Measurements from ENCODE around the gene SLC39A11. TPM values are rescaled to one million over a fixed set of nuclear protein-coding genes. Genes with fewer than 3 reads are reported as not detected.

Gene SLC39A11
- total and polyA plus RNA-seq, 8 donors, result 5.2 to 62.0 (median 12.9) TPM

DNA sequence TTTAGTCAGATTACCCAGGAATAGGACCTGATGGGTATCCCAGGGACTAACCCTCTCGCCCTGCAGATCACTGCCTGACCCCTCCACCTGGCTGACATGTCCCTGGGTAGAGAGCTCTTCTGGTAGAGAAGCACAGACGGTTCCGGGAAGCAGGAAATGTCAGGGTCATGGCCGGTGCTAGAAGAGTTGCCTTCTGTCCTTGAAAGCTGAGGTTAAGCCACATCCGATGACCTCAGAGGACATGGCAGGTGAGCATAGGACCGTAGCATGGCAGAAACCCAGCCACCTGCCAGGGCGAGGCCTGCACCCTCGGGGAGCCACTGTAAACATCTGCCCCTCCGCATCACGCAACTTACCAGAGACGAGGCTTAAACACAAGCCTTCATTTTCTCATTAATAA, 488.0 kb downstream of the SLC39A11 start:
- TF ChIP-seq POLR2AphosphoS5 (IDR thresholded peaks at IDR 0.05) (no peak), POLR2A (IDR thresholded peaks at IDR 0.05) (no peak), EP300 (IDR thresholded peaks at IDR 0.05) (no peak)
- TF ChIP-seq, protein P1, sequence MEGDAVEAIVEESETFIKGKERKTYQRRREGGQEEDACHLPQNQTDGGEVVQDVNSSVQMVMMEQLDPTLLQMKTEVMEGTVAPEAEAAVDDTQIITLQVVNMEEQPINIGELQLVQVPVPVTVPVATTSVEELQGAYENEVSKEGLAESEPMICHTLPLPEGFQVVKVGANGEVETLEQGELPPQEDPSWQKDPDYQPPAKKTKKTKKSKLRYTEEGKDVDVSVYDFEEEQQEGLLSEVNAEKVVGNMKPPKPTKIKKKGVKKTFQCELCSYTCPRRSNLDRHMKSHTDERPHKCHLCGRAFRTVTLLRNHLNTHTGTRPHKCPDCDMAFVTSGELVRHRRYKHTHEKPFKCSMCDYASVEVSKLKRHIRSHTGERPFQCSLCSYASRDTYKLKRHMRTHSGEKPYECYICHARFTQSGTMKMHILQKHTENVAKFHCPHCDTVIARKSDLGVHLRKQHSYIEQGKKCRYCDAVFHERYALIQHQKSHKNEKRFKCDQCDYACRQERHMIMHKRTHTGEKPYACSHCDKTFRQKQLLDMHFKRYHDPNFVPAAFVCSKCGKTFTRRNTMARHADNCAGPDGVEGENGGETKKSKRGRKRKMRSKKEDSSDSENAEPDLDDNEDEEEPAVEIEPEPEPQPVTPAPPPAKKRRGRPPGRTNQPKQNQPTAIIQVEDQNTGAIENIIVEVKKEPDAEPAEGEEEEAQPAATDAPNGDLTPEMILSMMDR (IDR thresholded peaks at IDR 0.05), result no peak
- no peak for DNase-seq
- Histone ChIP-seq H3K27me3 (peaks cover 0 to 6% (median 0%) of the 10 kb centered on the region in 3 donors), H3K36me3 (no peaks in the 10 kb centered on the region), H3K27ac (no peak overlapping the region), H3K9me3 (peaks cover 0 to 8% (median 0%) of the 10 kb centered on the region in 4 donors), H3K4me1 (peaks cover 0 to 21% (median 0%) of the 10 kb centered on the region in 4 donors), H3K4me3 (no peak overlapping the region)
- WGBS, 5 donors, result 59 to 75% (median 65%) methylated on average over 11 of the region's 11 CpGs
- intact Hi-C loops (cut with DNase I; ENCODE audit: low total_unique reads), result no loop called here

GRCh38 chr17:72603420-72604242, 488.9 kb downstream of the SLC39A11 start:
- 73 to 86% (median 80%) methylated on average over 7 of the region's 7 CpGs for WGBS, 5 donors
- Histone ChIP-seq H3K4me3 (no peak overlapping the region), H3K27me3 (peaks cover 0 to 6% (median 0%) of the 10 kb centered on the region in 3 donors), H3K4me1 (peaks cover 0 to 21% (median 0%) of the 10 kb centered on the region in 4 donors), H3K9me3 (peaks cover 0 to 8% (median 0%) of the 10 kb centered on the region in 4 donors), H3K27ac (peak overlapping the region in 3 of 5 donors; percentile 13 to 57 (median 57)), H3K36me3 (no peaks in the 10 kb centered on the region)
- intact Hi-C loops (cut with DNase I; ENCODE audit: low total_unique reads), result no loop called here
- no peak for TF ChIP-seq EP300 (IDR thresholded peaks at IDR 0.05)
- no peak for DNase-seq

DNA sequence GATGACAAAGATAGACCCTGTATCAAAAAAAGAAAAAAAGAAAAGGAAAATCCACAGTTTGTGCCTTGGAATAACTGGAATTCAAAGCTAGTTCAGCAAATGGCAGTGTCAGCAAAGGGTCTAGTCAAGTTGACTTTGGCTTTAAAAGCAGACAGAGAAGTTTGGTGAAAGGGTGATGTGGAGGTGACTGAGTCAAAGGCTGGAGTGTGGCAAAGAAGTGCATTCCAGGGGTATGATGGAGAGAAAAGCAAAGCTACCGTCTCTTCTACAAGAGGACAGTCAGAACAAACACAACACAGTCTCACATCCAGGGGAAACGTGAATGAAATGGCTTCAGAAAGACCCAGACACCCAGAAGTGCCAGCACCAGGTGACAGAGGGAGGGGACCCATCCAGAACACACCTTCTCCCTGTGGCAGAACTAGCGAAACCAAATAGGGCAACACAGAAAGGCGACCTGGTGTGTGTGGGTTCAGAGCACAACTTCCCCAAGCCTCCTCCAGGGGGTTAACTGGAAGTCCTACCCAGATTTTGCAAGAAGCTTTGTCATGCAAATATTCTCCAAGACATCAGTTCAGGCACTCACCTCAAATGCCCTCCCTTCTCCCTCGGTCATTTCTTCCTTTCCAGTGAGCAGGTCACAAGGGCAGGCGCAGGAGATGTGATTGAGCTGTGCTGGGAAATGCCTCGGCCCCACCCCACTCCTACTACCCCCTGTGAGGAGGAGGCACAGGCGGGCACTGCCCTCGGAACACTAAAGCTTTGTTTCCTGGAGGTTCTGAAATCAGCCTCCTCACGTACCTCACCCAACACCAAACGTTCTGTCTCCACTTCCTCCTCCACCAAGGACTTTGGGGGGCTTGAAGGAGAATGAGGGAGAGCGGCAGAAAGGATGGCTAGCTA, 489.7 kb downstream of the SLC39A11 start:
- Histone ChIP-seq H3K27ac (peak overlapping the region in 3 of 5 donors; percentile 13 to 57 (median 57)), H3K36me3 (no peaks in the 10 kb centered on the region), H3K9me3 (peaks cover 0 to 3% (median 0%) of the 10 kb centered on the region in 4 donors), H3K27me3 (peaks cover 0 to 6% (median 0%) of the 10 kb centered on the region in 3 donors), H3K4me3 (no peak overlapping the region), H3K4me1 (peaks cover 0 to 21% (median 0%) of the 10 kb centered on the region in 4 donors)
- DNase-seq, result peak; percentile 47 to 79
- TF ChIP-seq, protein P1 (IDR thresholded peaks at IDR 0.05), result peak in 1 of 7 experiments; percentile 9
- TF ChIP-seq POLR2A (IDR thresholded peaks at IDR 0.05), result no peak
- TF ChIP-seq POLR2AphosphoS5 (IDR thresholded peaks at IDR 0.05), result peak in 1 of 3 donors; percentile 74
- 22 to 35% (median 24%) methylated on average over 11 to 12 of the region's 12 CpGs for WGBS, 5 donors
- intact Hi-C loops (cut with DNase I; ENCODE audit: low total_unique reads), result no loop called here

DNA sequence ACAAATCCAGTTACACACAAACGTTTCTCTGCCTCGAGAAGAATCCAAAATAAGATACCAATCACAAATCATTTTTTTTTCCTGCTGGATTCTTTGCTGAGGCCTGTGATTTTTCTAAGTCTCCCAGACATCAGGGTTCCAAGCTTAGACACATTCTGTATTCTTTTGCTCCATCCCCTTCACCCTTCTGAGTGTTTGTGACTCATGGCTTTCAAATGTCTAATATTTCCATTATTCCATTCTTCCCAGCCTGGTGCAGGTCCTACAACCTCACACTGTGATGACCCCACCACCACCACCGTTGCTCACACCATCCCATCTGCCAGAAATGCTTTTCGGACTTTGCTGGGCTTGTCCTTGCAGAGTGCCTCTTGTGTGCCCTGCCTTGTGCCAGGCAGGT, 491.6 kb downstream of the SLC39A11 start:
- TF ChIP-seq, protein P1 (IDR thresholded peaks at IDR 0.05), result no peak
- TF ChIP-seq POLR2AphosphoS5 (IDR thresholded peaks at IDR 0.05), result no peak
- no peak for TF ChIP-seq POLR2A (IDR thresholded peaks at IDR 0.05)
- no peak for TF ChIP-seq EP300 (IDR thresholded peaks at IDR 0.05)
- 47 to 62% (median 54%) methylated on average over 4 of the region's 4 CpGs for WGBS, 5 donors
- Histone ChIP-seq H3K4me1 (peaks cover 0 to 21% (median 0%) of the 10 kb centered on the region in 4 donors), H3K27ac (no peak overlapping the region), H3K4me3 (no peak overlapping the region), H3K36me3 (no peaks in the 10 kb centered on the region), H3K9me3 (no peaks in the 10 kb centered on the region), H3K27me3 (peaks cover 0 to 9% (median 0%) of the 10 kb centered on the region in 3 donors)
- no peak for DNase-seq
- intact Hi-C loops (cut with DNase I; ENCODE audit: low total_unique reads), result no loop called here
